AG04450 (cell line): ENCODE measurements around the gene ZNF219. TPM values are rescaled to one million over a fixed set of nuclear protein-coding genes. Genes with fewer than 3 reads are reported as not detected.

Experiments
- CTCF ChIA-PET: fragments of 300-600, 350-600 bp; formaldehyde crosslinking; extraction: SDS; loops from one replicate; lab custom pipeline; 2022; ENCODE audit warnings: antibody characterized with exemption, inconsistent platforms; lab: Charles Lee
- POLR2A ChIA-PET: fragments of 350-600 bp; formaldehyde crosslinking; extraction: SDS; loops from one replicate; lab custom pipeline; 2021; ENCODE audit warnings: antibody characterized with exemption, inconsistent platforms; lab: Yijun Ruan, JAX
- DNase-seq: peaks from one replicate; pipeline ENCODE4 v3.0.0-alpha.2; 2011; ENCODE audit warnings: low read depth, low spot score
- H3K27ac ChIP-seq: one replicate; pipeline ENCODE4 v1.5.1; 2012; ENCODE audit warnings: low read depth, low read length, control low read depth
- H3K27me3 ChIP-seq: one replicate; pipeline ENCODE4 v1.6.0; 2012; ENCODE audit warnings: low read length; ENCODE audit not compliant: control insufficient read depth, insufficient read depth
- H3K4me3 ChIP-seq: 2 replicates; pipeline ENCODE4 v1.5.1; 2011; ENCODE audit warnings: mild to moderate bottlenecking, low read depth, low read length, control low read depth
- H3K9me3 ChIP-seq: 2 replicates; pipeline ENCODE4 v1.5.1; 2012; ENCODE audit warnings: low read length; ENCODE audit not compliant: control insufficient read depth, insufficient read depth
- polyA plus RNA-seq: library from polyadenylated mRNA; depleted of rRNA; stranded (reverse); fragments of >200 nt; gene quantifications from 2 replicates; pipeline ENCODE4 v1.2.3, GENCODE V29; 2011
- TF ChIP-seq, protein P1 (sequence below): IDR thresholded peaks from 2 replicates; pipeline ENCODE4 v1.5.1; 2011; ENCODE audit warnings: low read depth, low read length, control low read depth, inconsistent platforms

Gene ZNF219
- polyA plus RNA-seq, 1 experiment: 3.9 TPM

- peak overlapping the region; percentile 82 for H3K27ac ChIP-seq
- H3K9me3 ChIP-seq: peaks cover 4% of the 10 kb centered on the region; the same call in 1 of the 2 replicates
- POLR2A ChIA-PET: interaction anchor here (0.9 to 4.9 kb wide), 5 partner anchors 16 to 101 kb away, joined by 3 to 40 read pairs (median 5); partner anchors contain the start of gene ARHGEF40
- CTCF ChIA-PET: interaction anchor here (1.0 to 6.3 kb wide), 8 partner anchors 10 to 117 kb away, joined by 3 to 55 read pairs (median 18); partner anchors contain the start of genes ARHGEF40 and ZNF219
- no peak overlapping the region for H3K4me3 ChIP-seq
- H3K27me3 ChIP-seq: no peaks in the 10 kb centered on the region
- DNase-seq: no peak
- TF ChIP-seq, protein P1, sequence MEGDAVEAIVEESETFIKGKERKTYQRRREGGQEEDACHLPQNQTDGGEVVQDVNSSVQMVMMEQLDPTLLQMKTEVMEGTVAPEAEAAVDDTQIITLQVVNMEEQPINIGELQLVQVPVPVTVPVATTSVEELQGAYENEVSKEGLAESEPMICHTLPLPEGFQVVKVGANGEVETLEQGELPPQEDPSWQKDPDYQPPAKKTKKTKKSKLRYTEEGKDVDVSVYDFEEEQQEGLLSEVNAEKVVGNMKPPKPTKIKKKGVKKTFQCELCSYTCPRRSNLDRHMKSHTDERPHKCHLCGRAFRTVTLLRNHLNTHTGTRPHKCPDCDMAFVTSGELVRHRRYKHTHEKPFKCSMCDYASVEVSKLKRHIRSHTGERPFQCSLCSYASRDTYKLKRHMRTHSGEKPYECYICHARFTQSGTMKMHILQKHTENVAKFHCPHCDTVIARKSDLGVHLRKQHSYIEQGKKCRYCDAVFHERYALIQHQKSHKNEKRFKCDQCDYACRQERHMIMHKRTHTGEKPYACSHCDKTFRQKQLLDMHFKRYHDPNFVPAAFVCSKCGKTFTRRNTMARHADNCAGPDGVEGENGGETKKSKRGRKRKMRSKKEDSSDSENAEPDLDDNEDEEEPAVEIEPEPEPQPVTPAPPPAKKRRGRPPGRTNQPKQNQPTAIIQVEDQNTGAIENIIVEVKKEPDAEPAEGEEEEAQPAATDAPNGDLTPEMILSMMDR: no peak
Measured at GRCh38 chr14:21087294-21088091, 11.0 kb downstream of the ZNF219 start.

GRCh38 chr14:21086908-21087293 lies 11.6 kb downstream of the ZNF219 start:
- H3K27ac ChIP-seq: peak overlapping the region; percentile 82
- TF ChIP-seq, protein P1: no peak
- ChIA-PET POLR2A (interaction anchor here (0.9 to 4.9 kb wide), 4 partner anchors 16 to 100 kb away, joined by 3 to 40 read pairs (median 6); partner anchors contain the start of gene ARHGEF40), CTCF (interaction anchor here (1.0 to 6.3 kb wide), 7 partner anchors 11 to 116 kb away, joined by 3 to 55 read pairs (median 31); partner anchors contain the start of genes ARHGEF40 and ZNF219)
- no peak for DNase-seq
- H3K4me3 ChIP-seq: no peak overlapping the region
- peaks cover 4% of the 10 kb centered on the region; the same call in 1 of the 2 replicates for H3K9me3 ChIP-seq
- H3K27me3 ChIP-seq: no peaks in the 10 kb centered on the region

- DNase-seq: no peak
- no peak overlapping the region for H3K4me3 ChIP-seq
- POLR2A ChIA-PET: interaction anchor here (4.9 kb wide), 1 partner anchor 14 kb away, joined by 40 read pairs; the partner anchor contains the start of gene ARHGEF40
- TF ChIP-seq, protein P1: no peak
- peaks cover 1% of the 10 kb centered on the region; the same call in 1 of the 2 replicates for H3K9me3 ChIP-seq
- peak overlapping the region; percentile 57 for H3K27ac ChIP-seq
- CTCF ChIA-PET: interaction anchor here (1.1 to 6.3 kb wide), 4 partner anchors 14 to 72 kb away, joined by 6 to 55 read pairs (median 24); no protein-coding TSS in a partner anchor
- H3K27me3 ChIP-seq: no peaks in the 10 kb centered on the region
Measured at GRCh38 chr14:21084998-21085853, 13.2 kb downstream of the ZNF219 start.

DNA sequence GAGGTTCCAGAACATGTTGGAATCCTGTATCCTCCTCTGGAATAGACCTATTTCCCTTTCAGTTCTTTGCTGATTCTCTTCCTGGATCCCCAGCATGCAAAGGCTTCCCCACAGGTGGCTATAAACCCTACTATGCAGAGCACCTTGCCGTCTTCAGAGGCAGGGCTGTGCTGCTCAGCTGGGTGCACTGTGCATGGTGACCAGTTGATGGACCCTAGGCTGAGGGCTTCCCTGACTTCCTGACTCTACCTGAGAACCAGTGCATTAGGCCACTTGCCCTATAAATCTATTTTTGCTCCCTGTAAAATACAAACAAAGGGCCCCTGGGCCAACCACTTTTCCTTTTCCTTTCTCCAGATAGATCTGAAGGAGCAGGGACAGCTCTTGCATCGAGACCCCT lies 14.1 kb downstream of the ZNF219 start:
- Histone ChIP-seq H3K27ac (peak overlapping the region; percentile 21), H3K4me3 (no peak overlapping the region), H3K27me3 (no peaks in the 10 kb centered on the region), H3K9me3 (no peaks in the 10 kb centered on the region; the same call in 1 of the 2 replicates)
- CTCF ChIA-PET: interaction anchor here (1.3 to 1.7 kb wide), 3 partner anchors 8 to 70 kb away, joined by 4 to 13 read pairs (median 6); no protein-coding TSS in a partner anchor
- POLR2A ChIA-PET: no interaction called here
- no peak for DNase-seq
- TF ChIP-seq, protein P1: no peak
